Measurements from ENCODE around the gene AMHR2.
A peak's percentile ranks its signal among the peaks of the same experiment; 100 is the strongest.
"Not testable (repeated sequence)": the region's sequence is repeated elsewhere in the genome, so short reads cannot be mapped to it uniquely, and the experiment has no call there.

The AMHR2 gene

GRCh38 chr12:53423597-53423996 lies at the start of gene AMHR2:
TSS of gene AMHR2 (plus strand) at chr12:53423855. CDS start at chr12:53423935, 80 bp downstream.
- Histone ChIP-seq H3K9me3 (ENCODE audit: insufficient read depth, low read length) (no peaks in the 10 kb centered on the region), H3K27ac (ENCODE audit: low read length) (no peak within 1 kb of the TSS), H3K4me3 (ENCODE audit: low read length) (no peak within 1 kb of the TSS), H3K4me1 (ENCODE audit: low read length) (peaks cover 8% of the 10 kb centered on the region), H4K20me1 (ENCODE audit: insufficient read depth, low read length) (no peaks in the 10 kb centered on the region), H3K4me2 (ENCODE audit: low read length) (no peak within 1 kb of the TSS), H3K36me3 (replicated peaks; ENCODE audit: low read depth, low read length) (no peaks in the 10 kb centered on the region), H3K9ac (ENCODE audit: low read length) (no peak within 1 kb of the TSS), H3K27me3 (ENCODE audit: low read depth, low read length) (peaks cover 9% of the 10 kb centered on the region), H3K79me2 (ENCODE audit: low read length) (no peaks in the 10 kb centered on the region), H2AFZ (ENCODE audit: low read depth, low read length) (no peak within 1 kb of the TSS)
- TF ChIP-seq EZH2phosphoT487 (IDR thresholded peaks at IDR 0.05; ENCODE audit: low read depth), result no peak

DNA sequence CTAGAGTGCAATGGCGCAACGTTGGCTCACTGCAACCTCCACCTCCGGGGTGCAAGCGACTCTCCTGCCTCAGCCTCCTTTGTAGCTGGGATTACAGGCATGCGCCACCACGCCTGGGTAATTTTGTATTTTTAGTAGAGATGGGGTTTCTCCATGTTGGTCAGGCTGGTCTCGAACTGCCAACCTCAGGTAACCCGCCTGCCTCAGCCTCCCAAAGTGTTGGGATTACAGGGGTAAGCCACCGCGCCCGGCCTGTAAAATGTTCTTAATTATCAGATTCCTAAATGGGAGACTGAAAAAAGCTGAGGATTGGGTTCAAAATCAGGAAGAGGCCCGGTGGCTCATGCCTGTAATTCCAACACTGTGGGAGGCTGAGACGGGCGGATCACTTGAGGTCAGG lies 49.4 kb upstream of the AMHR2 start:
- not testable (repeated sequence) for H3K4me2 ChIP-seq (ENCODE audit: low read length); H3K27me3 ChIP-seq (ENCODE audit: low read depth, low read length); H3K27ac ChIP-seq (ENCODE audit: low read length); H3K9me3 ChIP-seq (ENCODE audit: insufficient read depth, low read length); H3K36me3 ChIP-seq (replicated peaks; ENCODE audit: low read depth, low read length); H3K9ac ChIP-seq (ENCODE audit: low read length); H2AFZ ChIP-seq (ENCODE audit: low read depth, low read length); H3K79me2 ChIP-seq (ENCODE audit: low read length); H4K20me1 ChIP-seq (ENCODE audit: insufficient read depth, low read length); H3K4me3 ChIP-seq (ENCODE audit: low read length)
- peaks cover 22% of the 10 kb centered on the region for H3K4me1 ChIP-seq (ENCODE audit: low read length)

DNA sequence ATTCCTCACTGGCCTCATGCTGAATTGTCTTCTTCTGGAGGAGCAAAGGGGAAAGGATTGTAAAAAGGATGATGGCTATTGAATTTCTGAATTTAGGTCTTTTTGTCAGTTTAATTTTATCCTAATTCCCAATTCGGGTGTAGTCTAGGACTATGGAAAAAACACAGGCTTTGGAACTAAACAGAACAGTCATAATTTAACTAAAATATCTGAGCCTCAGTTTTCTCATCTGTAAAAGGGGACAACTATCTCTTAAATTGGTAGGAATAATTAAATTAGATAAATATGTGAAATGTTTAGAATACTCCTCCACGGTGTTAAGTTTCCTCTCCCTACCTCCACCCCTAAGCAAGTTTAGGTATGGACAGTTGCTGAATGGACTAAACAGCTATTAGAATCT lies 46.9 kb upstream of the AMHR2 start:
- Histone ChIP-seq H3K4me3 (ENCODE audit: low read length) (no peak overlapping the region), H3K27ac (ENCODE audit: low read length) (no peak overlapping the region), H3K36me3 (replicated peaks; ENCODE audit: low read depth, low read length) (peaks cover 5% of the 10 kb centered on the region), H4K20me1 (ENCODE audit: insufficient read depth, low read length) (peaks cover 7% of the 10 kb centered on the region), H3K27me3 (ENCODE audit: low read depth, low read length) (no peaks in the 10 kb centered on the region), H3K4me1 (ENCODE audit: low read length) (peaks cover 24% of the 10 kb centered on the region), H3K4me2 (ENCODE audit: low read length) (no peak overlapping the region), H3K9ac (ENCODE audit: low read length) (no peak overlapping the region), H2AFZ (ENCODE audit: low read depth, low read length) (no peak overlapping the region), H3K9me3 (ENCODE audit: insufficient read depth, low read length) (no peaks in the 10 kb centered on the region), H3K79me2 (ENCODE audit: low read length) (peaks cover 10% of the 10 kb centered on the region)
- no peak for TF ChIP-seq CTCF (IDR thresholded peaks at IDR 0.05; ENCODE audit: low read depth, low read length)
- no peak for TF ChIP-seq EZH2phosphoT487 (IDR thresholded peaks at IDR 0.05; ENCODE audit: low read depth)

GRCh38 chr12:53378222-53378621 lies 45.4 kb upstream of the AMHR2 start:
- Histone ChIP-seq H3K4me2 (ENCODE audit: low read length) (peak overlapping the region; percentile 70), H3K36me3 (replicated peaks; ENCODE audit: low read depth, low read length) (peaks cover 18% of the 10 kb centered on the region), H3K4me1 (ENCODE audit: low read length) (peaks cover 20% of the 10 kb centered on the region), H3K27ac (ENCODE audit: low read length) (peak overlapping the region; percentile 85), H3K4me3 (ENCODE audit: low read length) (peak overlapping the region; percentile 84), H2AFZ (ENCODE audit: low read depth, low read length) (no peak overlapping the region), H3K9ac (ENCODE audit: low read length) (peak overlapping the region; percentile 96), H3K27me3 (ENCODE audit: low read depth, low read length) (no peaks in the 10 kb centered on the region), H3K9me3 (ENCODE audit: insufficient read depth, low read length) (no peaks in the 10 kb centered on the region), H3K79me2 (ENCODE audit: low read length) (peaks cover 24% of the 10 kb centered on the region), H4K20me1 (ENCODE audit: insufficient read depth, low read length) (peaks cover 7% of the 10 kb centered on the region)
- TF ChIP-seq CTCF (IDR thresholded peaks at IDR 0.05; ENCODE audit: low read depth, low read length), result no peak
- no peak for TF ChIP-seq EZH2phosphoT487 (IDR thresholded peaks at IDR 0.05; ENCODE audit: low read depth)

- Histone ChIP-seq H3K4me1 (ENCODE audit: low read length) (peaks cover 20% of the 10 kb centered on the region), H3K4me2 (ENCODE audit: low read length) (peak overlapping the region; percentile 70), H3K27me3 (ENCODE audit: low read depth, low read length) (no peaks in the 10 kb centered on the region), H3K36me3 (replicated peaks; ENCODE audit: low read depth, low read length) (peaks cover 24% of the 10 kb centered on the region), H3K4me3 (ENCODE audit: low read length) (peak overlapping the region; percentile 84), H3K9ac (ENCODE audit: low read length) (peak overlapping the region; percentile 96), H3K27ac (ENCODE audit: low read length) (peak overlapping the region; percentile 85), H2AFZ (ENCODE audit: low read depth, low read length) (peak overlapping the region; percentile 15; the same call in 1 of the 2 replicates), H3K9me3 (ENCODE audit: insufficient read depth, low read length) (no peaks in the 10 kb centered on the region), H3K79me2 (ENCODE audit: low read length) (peaks cover 31% of the 10 kb centered on the region), H4K20me1 (ENCODE audit: insufficient read depth, low read length) (peaks cover 11% of the 10 kb centered on the region)
- no peak for TF ChIP-seq EZH2phosphoT487 (IDR thresholded peaks at IDR 0.05; ENCODE audit: low read depth)
- no peak for TF ChIP-seq CTCF (IDR thresholded peaks at IDR 0.05; ENCODE audit: low read depth, low read length)
Measured at GRCh38 chr12:53378724-53379388, 44.8 kb upstream of the AMHR2 start.

Data from OCI-LY3 (cell line).